Keratinocyte (primary cell): ENCODE data around the gene LGR6. TPM values are rescaled to one million over a fixed set of nuclear protein-coding genes. Genes with fewer than 3 reads are reported as not detected.
A peak's percentile ranks its signal among the peaks of the same experiment; 100 is the strongest.

Experiments
- DNase-seq: peaks from one replicate; pipeline ENCODE4 v3.0.0-alpha.2; 2011; ENCODE audit warnings: low read depth, missing footprints, low spot score
- FAIRE-seq: peaks from 2 replicates; lab custom pipeline; 2011; peaks lifted over from hg19 to GRCh38; lab: Jason Lieb, UNC
- H2AFZ ChIP-seq: 2 replicates; pipeline ENCODE4 v1.6.0; 2012; ENCODE audit warnings: low read length, control low read depth, inconsistent platforms; ENCODE audit not compliant: control insufficient read depth
- H3K27ac ChIP-seq: 2 replicates; pipeline ENCODE4 v1.5.1; 2011; ENCODE audit warnings: low read length; ENCODE audit not compliant: control insufficient read depth, insufficient read depth
- H3K27me3 ChIP-seq: 3 replicates; pipeline ENCODE4 v1.6.0; 2011; ENCODE audit warnings: low read length; ENCODE audit not compliant: control insufficient read depth, insufficient read depth; ENCODE audit errors: extremely low read depth
- H3K36me3 ChIP-seq, 2 experiments: 2 replicates in 1 of 2; 3 replicates in 1 of 2; pipeline ENCODE4 v1.5.1; 2011; ENCODE audit warnings: low read length in 2 of 2, mild to moderate bottlenecking in 1 of 2; ENCODE audit not compliant: control insufficient read depth in 2 of 2, insufficient read depth in 2 of 2; ENCODE audit errors: extremely low read depth in 1 of 2
- H3K4me1 ChIP-seq: 3 replicates; pipeline ENCODE4 v1.5.1; 2011; ENCODE audit warnings: low read length; ENCODE audit not compliant: control insufficient read depth, insufficient read depth; ENCODE audit errors: extremely low read depth
- H3K4me2 ChIP-seq: 3 replicates; pipeline ENCODE4 v1.6.0; 2011; ENCODE audit warnings: low read depth, low read length; ENCODE audit not compliant: control insufficient read depth, insufficient read depth; ENCODE audit errors: extremely low read depth
- H3K4me3 ChIP-seq, 3 experiments: fragments of 200-600 bp in 1 of 3; sonication (generic) in 1 of 3; 2 replicates in 2 of 3; 3 replicates in 1 of 3; pipeline ENCODE4 v1.5.1; 2011 to 2016; ENCODE audit warnings: low read length in 3 of 3, mild to moderate bottlenecking in 3 of 3, control low read depth in 2 of 3, inconsistent platforms in 1 of 3, low read depth in 1 of 3, mixed read lengths in 1 of 3, mixed run types in 1 of 3, moderate library complexity in 1 of 3; ENCODE audit not compliant: control insufficient read depth in 2 of 3, insufficient read depth in 2 of 3; ENCODE audit errors: extremely low read depth in 1 of 3
- H3K79me2 ChIP-seq: 2 replicates; pipeline ENCODE4 v1.6.0; 2012; ENCODE audit warnings: low read length; ENCODE audit not compliant: control insufficient read depth, insufficient read depth
- H3K9ac ChIP-seq: 3 replicates; pipeline ENCODE4 v1.6.0; 2011; ENCODE audit warnings: low read length; ENCODE audit not compliant: control insufficient read depth, insufficient read depth; ENCODE audit errors: extremely low read depth
- H3K9me1 ChIP-seq: 3 replicates; pipeline ENCODE4 v1.6.0; 2011; ENCODE audit warnings: low read length; ENCODE audit not compliant: control insufficient read depth, insufficient read depth; ENCODE audit errors: extremely low read depth
- H3K9me3 ChIP-seq: 2 replicates; pipeline ENCODE4 v1.5.1; 2012; ENCODE audit warnings: low read depth, low read length; ENCODE audit not compliant: control insufficient read depth
- H4K20me1 ChIP-seq: 3 replicates; pipeline ENCODE4 v1.6.0; 2011; ENCODE audit warnings: low read length; ENCODE audit not compliant: control insufficient read depth, insufficient read depth; ENCODE audit errors: extremely low read depth
- CTCF ChIP-seq, 3 experiments: IDR thresholded peaks in 1 of 3; conservative IDR thresholded peaks in 1 of 3; optimal IDR thresholded peaks in 1 of 3; 2 replicates in 2 of 3; 3 replicates in 1 of 3; pipeline versions ENCODE3 to v1.5.1; 2011; ENCODE audit warnings: low read length in 3 of 3, mild to moderate bottlenecking in 3 of 3, moderate library complexity in 2 of 3, control low read depth in 1 of 3, inconsistent platforms in 1 of 3; ENCODE audit not compliant: insufficient read depth in 2 of 3; ENCODE audit errors: extremely low read depth in 1 of 3
- EZH2 ChIP-seq: IDR thresholded peaks from one replicate; pipeline ENCODE4 v1.6.1; 2012; ENCODE audit warnings: inconsistent platforms, mild to moderate bottlenecking, low read length, moderate library complexity
- dilution Hi-C: fragments of 300-500 bp; cut with MboI; formaldehyde crosslinking; loops from one replicate; pipeline ENCODE4 v1.7.0; 2020; ENCODE audit warnings: low sequenced_read_pairs; ENCODE audit not compliant: extremely low pct_ligation_motif_present
- polyA plus RNA-seq, 5 experiments: library from polyadenylated mRNA; depleted of rRNA in 3 of 5; stranded (reverse) in 3 of 5; stranded (forward) in 1 of 5; unstranded in 1 of 5; fragments of >200 nt; gene quantifications; 1 replicate in 1 of 5; 2 replicates in 3 of 5; 3 replicates in 1 of 5; pipeline versions ENCODE4 v1.2.1 to v1.2.3, GENCODE V29; 2011 to 2012; ENCODE audit warnings: missing spikeins in 2 of 5, low read depth in 1 of 5, low replicate concordance in 1 of 5

Gene LGR6
- polyA plus RNA-seq, 1 donor (not counting 4 experiments of a cell fraction or from before 2014, with no cell fraction given): 0.42 TPM

- Histone ChIP-seq H3K27me3 (no peaks in the 10 kb centered on the region), H3K9ac (peak within 1 kb of the TSS; percentile 91), H3K9me3 (no peaks in the 10 kb centered on the region), H3K9me1 (no peaks in the 10 kb centered on the region), H4K20me1 (no peaks in the 10 kb centered on the region), H3K4me1 (peaks cover 13% of the 10 kb centered on the region), H3K36me3 (no peaks in the 10 kb centered on the region), H2AFZ (peak within 1 kb of the TSS; percentile 97), H3K4me3 (peak within 1 kb of the TSS; percentile 97 to 99 (median 98)), H3K27ac (peak within 1 kb of the TSS; percentile 78), H3K4me2 (peak within 1 kb of the TSS; percentile 99), H3K79me2 (peaks cover 24% of the 10 kb centered on the region)
- dilution Hi-C loops: no loop called here
- DNase-seq (peak; percentile 82), FAIRE-seq (peak; percentile 52)
- TF ChIP-seq CTCF (optimal IDR thresholded peaks at IDR 0.05 in 1 of 3, IDR thresholded peaks at IDR 0.05 in 1 of 3, conservative IDR thresholded peaks at IDR 0.05 in 1 of 3; ENCODE audit: extremely low read depth in 1 of 3, insufficient read depth in 2 of 3, low read length in 3 of 3) (no peak), EZH2 (no peak)
These were observed 155.1 kb downstream of the LGR6 start, which contains the start of gene PPP1R12B for GRCh38 chr1:202348509-202349205. PPP1R12B (plus strand) TSS chr1:202348699; CDS start chr1:202348852, 153 bp downstream.

- H3K27me3 ChIP-seq: no peaks in the 10 kb centered on the region
- dilution Hi-C loops: no loop called here
- H3K27ac ChIP-seq: peak overlapping the region; percentile 78
- peaks cover 28% of the 10 kb centered on the region for H3K79me2 ChIP-seq
- no peak for TF ChIP-seq EZH2
- no peak for TF ChIP-seq CTCF (optimal IDR thresholded peaks at IDR 0.05 in 1 of 3, IDR thresholded peaks at IDR 0.05 in 1 of 3, conservative IDR thresholded peaks at IDR 0.05 in 1 of 3; ENCODE audit: extremely low read depth in 1 of 3, insufficient read depth in 2 of 3, low read length in 3 of 3)
- H3K9me3 ChIP-seq: no peaks in the 10 kb centered on the region
- peak overlapping the region; percentile 91 for H3K9ac ChIP-seq
- H4K20me1 ChIP-seq: no peaks in the 10 kb centered on the region
- H3K4me1 ChIP-seq: peaks cover 13% of the 10 kb centered on the region
- H2AFZ ChIP-seq: peak overlapping the region; percentile 97
- H3K4me3 ChIP-seq: peak overlapping the region; percentile 97 to 99 (median 98)
- H3K4me2 ChIP-seq: peak overlapping the region; percentile 99
- no peaks in the 10 kb centered on the region for H3K9me1 ChIP-seq
- no peak for FAIRE-seq
- H3K36me3 ChIP-seq: no peaks in the 10 kb centered on the region
- no peak for DNase-seq
These were observed 155.8 kb downstream of the LGR6 start for GRCh38 chr1:202349206-202349928.
